Measurements from ENCODE around the gene MARK2. TPM values are rescaled to one million over a fixed set of nuclear protein-coding genes. Genes with fewer than 3 reads are reported as not detected.

Gene MARK2
- total RNA-seq, 1 experiment from 2014 or later: 39.8 TPM

DNA sequence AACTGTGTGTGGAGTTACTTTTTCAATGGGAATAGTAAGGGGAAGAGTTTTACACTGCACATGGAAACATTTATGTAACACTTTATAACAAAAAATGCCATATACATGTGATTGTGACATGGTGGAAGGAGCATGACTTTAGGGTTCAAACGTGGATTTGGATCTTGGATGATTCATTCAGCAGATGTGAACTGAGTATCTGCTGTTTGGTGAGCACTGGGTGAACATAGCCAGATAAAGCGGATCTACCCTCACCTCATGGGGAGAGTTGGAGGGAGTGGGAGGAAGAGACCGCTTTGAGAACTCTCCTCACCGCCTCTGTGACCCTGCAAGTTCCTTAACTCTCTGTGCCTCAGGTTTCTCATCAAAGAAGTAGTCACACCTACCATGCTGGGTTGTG lies 103.0 kb downstream of the MARK2 start:
- no peaks in the 10 kb centered on the region; the same call in 1 of the 2 replicates for H4K20me1 ChIP-seq (ENCODE audit: insufficient read depth)
- DNase-seq (ENCODE audit: low read depth, low spot score) (no peak), ATAC-seq (no peak)
- peaks cover 66% of the 10 kb centered on the region for H3K79me2 ChIP-seq (ENCODE audit: insufficient read depth, low read length)
- no peak overlapping the region for H2AFZ ChIP-seq (ENCODE audit: low read depth, low read length, poor library complexity, severe bottlenecking)
- CTCF ChIA-PET: no interaction called here
- RAD21 ChIA-PET (ENCODE audit: low non-redundant PET in 1 of 2, low total read pairs in 2 of 2, uncharacterized antibody in 2 of 2, unreplicated experiment in 2 of 2): no interaction called here
- no peak overlapping the region for H3K4me2 ChIP-seq (ENCODE audit: low read length)
- POLR2A ChIA-PET: no interaction called here
- no peak overlapping the region for H3K9ac ChIP-seq (ENCODE audit: low read length)
- H3K27ac ChIP-seq (ENCODE audit: low read depth, low read length): no peak overlapping the region
- intact Hi-C loops (cut with micrococcal nuclease): no loop called here
- H3K4me1 ChIP-seq (ENCODE audit: control insufficient read depth in 1 of 2, insufficient read depth in 2 of 2, low read length in 2 of 2): peaks cover 9 to 34% of the 10 kb centered on the region in 2 experiments
- H3K9me2 ChIP-seq (ENCODE audit: insufficient read depth): no peaks in the 10 kb centered on the region
- no TSS peak for BruUV-seq (replicated peaks)
- no peaks in the 10 kb centered on the region for H3K27me3 ChIP-seq (ENCODE audit: insufficient read depth, low read length)
- no peaks in the 10 kb centered on the region for H3K9me3 ChIP-seq (ENCODE audit: control insufficient read depth in 1 of 2, insufficient read depth in 1 of 2, low read depth in 1 of 2, low read length in 2 of 2)
- peaks cover 5 to 8% of the 10 kb centered on the region in 2 experiments; a peak in 3 of 4 replicates for H3K36me3 ChIP-seq (ENCODE audit: control insufficient read depth in 1 of 2, insufficient read depth in 2 of 2, low read length in 2 of 2)
- TF ChIP-seq CBX3 (IDR thresholded peaks at IDR 0.05; ENCODE audit: low read depth): no peak
- TF ChIP-seq SIN3A (IDR thresholded peaks at IDR 0.05; ENCODE audit: low read depth): no peak
- no peak for TF ChIP-seq EZH2phosphoT487 (IDR thresholded peaks at IDR 0.05; ENCODE audit: borderline replicate concordance)
- TF ChIP-seq, protein P1, sequence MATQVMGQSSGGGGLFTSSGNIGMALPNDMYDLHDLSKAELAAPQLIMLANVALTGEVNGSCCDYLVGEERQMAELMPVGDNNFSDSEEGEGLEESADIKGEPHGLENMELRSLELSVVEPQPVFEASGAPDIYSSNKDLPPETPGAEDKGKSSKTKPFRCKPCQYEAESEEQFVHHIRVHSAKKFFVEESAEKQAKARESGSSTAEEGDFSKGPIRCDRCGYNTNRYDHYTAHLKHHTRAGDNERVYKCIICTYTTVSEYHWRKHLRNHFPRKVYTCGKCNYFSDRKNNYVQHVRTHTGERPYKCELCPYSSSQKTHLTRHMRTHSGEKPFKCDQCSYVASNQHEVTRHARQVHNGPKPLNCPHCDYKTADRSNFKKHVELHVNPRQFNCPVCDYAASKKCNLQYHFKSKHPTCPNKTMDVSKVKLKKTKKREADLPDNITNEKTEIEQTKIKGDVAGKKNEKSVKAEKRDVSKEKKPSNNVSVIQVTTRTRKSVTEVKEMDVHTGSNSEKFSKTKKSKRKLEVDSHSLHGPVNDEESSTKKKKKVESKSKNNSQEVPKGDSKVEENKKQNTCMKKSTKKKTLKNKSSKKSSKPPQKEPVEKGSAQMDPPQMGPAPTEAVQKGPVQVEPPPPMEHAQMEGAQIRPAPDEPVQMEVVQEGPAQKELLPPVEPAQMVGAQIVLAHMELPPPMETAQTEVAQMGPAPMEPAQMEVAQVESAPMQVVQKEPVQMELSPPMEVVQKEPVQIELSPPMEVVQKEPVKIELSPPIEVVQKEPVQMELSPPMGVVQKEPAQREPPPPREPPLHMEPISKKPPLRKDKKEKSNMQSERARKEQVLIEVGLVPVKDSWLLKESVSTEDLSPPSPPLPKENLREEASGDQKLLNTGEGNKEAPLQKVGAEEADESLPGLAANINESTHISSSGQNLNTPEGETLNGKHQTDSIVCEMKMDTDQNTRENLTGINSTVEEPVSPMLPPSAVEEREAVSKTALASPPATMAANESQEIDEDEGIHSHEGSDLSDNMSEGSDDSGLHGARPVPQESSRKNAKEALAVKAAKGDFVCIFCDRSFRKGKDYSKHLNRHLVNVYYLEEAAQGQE (IDR thresholded peaks at IDR 0.05; ENCODE audit: low read depth): no peak
- TF ChIP-seq, protein P2, sequence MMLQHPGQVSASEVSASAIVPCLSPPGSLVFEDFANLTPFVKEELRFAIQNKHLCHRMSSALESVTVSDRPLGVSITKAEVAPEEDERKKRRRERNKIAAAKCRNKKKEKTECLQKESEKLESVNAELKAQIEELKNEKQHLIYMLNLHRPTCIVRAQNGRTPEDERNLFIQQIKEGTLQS (IDR thresholded peaks at IDR 0.05): no peak
- TF ChIP-seq, protein P3, sequence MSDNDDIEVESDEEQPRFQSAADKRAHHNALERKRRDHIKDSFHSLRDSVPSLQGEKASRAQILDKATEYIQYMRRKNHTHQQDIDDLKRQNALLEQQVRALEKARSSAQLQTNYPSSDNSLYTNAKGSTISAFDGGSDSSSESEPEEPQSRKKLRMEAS (IDR thresholded peaks at IDR 0.05): no peak
- TF ChIP-seq RAD21 (IDR thresholded peaks at IDR 0.05; ENCODE audit: low read depth): no peak
- TF ChIP-seq SP1 (IDR thresholded peaks at IDR 0.05; ENCODE audit: low read depth): no peak
- TF ChIP-seq EGR1 (IDR thresholded peaks at IDR 0.05; ENCODE audit: low read depth): no peak
- no peak for TF ChIP-seq ZNF274 (IDR thresholded peaks at IDR 0.05; ENCODE audit: low read depth, low read length)
- TF ChIP-seq POLR2AphosphoS5 (IDR thresholded peaks at IDR 0.05; ENCODE audit: low read depth, low read length): no peak
- TF ChIP-seq TCF7L2 (IDR thresholded peaks at IDR 0.05; ENCODE audit: borderline replicate concordance, extremely low read depth, insufficient read depth, insufficient read length): no peak
- no peak overlapping the region for H3K4me3 ChIP-seq (replicated peaks in 1 of 2; ENCODE audit: low read depth in 1 of 2, low read length in 2 of 2)
